Measurements from ENCODE around the gene SLC35F4. TPM values are rescaled to one million over a fixed set of nuclear protein-coding genes. Genes with fewer than 3 reads are reported as not detected.

Gene SLC35F4
- total and polyA plus RNA-seq, 12 donors: 0.22 TPM; not detected in 11

- WGBS, 4 donors: 53 to 66% (median 56%) methylated on average over 2 of the region's 2 CpGs
- DNase-seq: no peak
- intact Hi-C loops (cut with DNase I): no loop called here
- Histone ChIP-seq H3K36me3 (replicated peaks in 1 of 2) (no peaks in the 10 kb centered on the region), H3K4me3 (no peak overlapping the region), H3K4me1 (replicated peaks in 1 of 2) (no peaks in the 10 kb centered on the region), H3K27me3 (no peaks in the 10 kb centered on the region), H3K9me3 (replicated peaks in 1 of 3) (no peaks in the 10 kb centered on the region), H3K27ac (no peak overlapping the region)
- no peak for TF ChIP-seq POLR2A (IDR thresholded peaks at IDR 0.05)
- no peak for TF ChIP-seq CTCF (IDR thresholded peaks at IDR 0.05)
These were observed 233.2 kb downstream of the SLC35F4 start for GRCh38 chr14:57632649-57633048.

GRCh38 chr14:57617510-57617909 lies 248.4 kb downstream of the SLC35F4 start:
- Histone ChIP-seq H3K4me1 (replicated peaks in 1 of 2) (no peaks in the 10 kb centered on the region), H3K9me3 (replicated peaks in 1 of 3) (no peaks in the 10 kb centered on the region), H3K4me3 (no peak overlapping the region), H3K36me3 (replicated peaks in 1 of 2) (no peaks in the 10 kb centered on the region), H3K27ac (no peak overlapping the region), H3K27me3 (no peaks in the 10 kb centered on the region)
- no peak for TF ChIP-seq POLR2A (IDR thresholded peaks at IDR 0.05)
- no peak for DNase-seq
- 30 to 42% (median 34%) methylated on average over 1 of the region's 1 CpG for WGBS, 4 donors
- intact Hi-C loops (cut with DNase I): no loop called here

- TF ChIP-seq CTCF (IDR thresholded peaks at IDR 0.05) (no peak), POLR2A (IDR thresholded peaks at IDR 0.05) (no peak)
- Histone ChIP-seq H3K4me1 (replicated peaks in 1 of 2) (no peaks in the 10 kb centered on the region), H3K36me3 (replicated peaks in 1 of 2) (no peaks in the 10 kb centered on the region), H3K27ac (no peak overlapping the region), H3K9me3 (replicated peaks in 1 of 3) (no peaks in the 10 kb centered on the region), H3K27me3 (peaks cover 3% of the 10 kb centered on the region), H3K4me3 (no peak overlapping the region)
- WGBS, 4 donors: 66 to 87% (median 75%) methylated on average over 2 of the region's 2 CpGs
- intact Hi-C loops (cut with DNase I): no loop called here
- no peak for DNase-seq
These were observed 252.9 kb downstream of the SLC35F4 start for GRCh38 chr14:57612946-57613345.

DNA sequence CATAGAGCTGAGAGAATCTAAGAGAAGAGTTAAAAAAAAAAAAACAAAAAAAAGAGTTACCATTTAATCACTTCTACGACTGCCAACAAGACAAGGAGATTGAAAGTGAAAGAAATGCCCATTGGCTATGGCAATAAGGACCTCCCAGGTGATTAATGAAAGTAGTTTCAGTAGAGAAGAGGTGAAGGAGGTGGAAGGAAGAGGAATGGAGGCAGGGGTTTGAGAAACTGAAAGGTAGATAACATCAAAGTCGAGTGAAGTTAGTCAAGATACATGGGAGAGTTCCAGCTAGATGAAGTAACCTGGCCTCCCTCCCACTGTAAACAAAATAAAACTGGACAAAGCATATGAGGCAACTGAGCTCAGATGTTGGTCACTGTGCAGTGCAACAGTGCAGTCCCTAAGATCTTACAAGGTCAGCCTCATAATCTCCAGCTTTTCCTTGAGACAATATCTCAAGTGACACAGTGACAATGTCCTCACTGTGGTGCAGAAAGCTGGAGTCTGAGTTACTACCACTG lies 254.3 kb downstream of the SLC35F4 start:
- Histone ChIP-seq H3K27ac (no peak overlapping the region), H3K4me1 (replicated peaks in 1 of 2) (no peaks in the 10 kb centered on the region), H3K36me3 (replicated peaks in 1 of 2) (no peaks in the 10 kb centered on the region), H3K27me3 (peaks cover 3% of the 10 kb centered on the region), H3K9me3 (replicated peaks in 1 of 3) (no peaks in the 10 kb centered on the region), H3K4me3 (no peak overlapping the region)
- no peak for TF ChIP-seq CTCF (IDR thresholded peaks at IDR 0.05)
- TF ChIP-seq POLR2A (IDR thresholded peaks at IDR 0.05): no peak
- intact Hi-C loops (cut with DNase I): no loop called here
- 35 to 59% (median 50%) methylated on average over 2 of the region's 2 CpGs for WGBS, 4 donors
- DNase-seq: no peak

DNA sequence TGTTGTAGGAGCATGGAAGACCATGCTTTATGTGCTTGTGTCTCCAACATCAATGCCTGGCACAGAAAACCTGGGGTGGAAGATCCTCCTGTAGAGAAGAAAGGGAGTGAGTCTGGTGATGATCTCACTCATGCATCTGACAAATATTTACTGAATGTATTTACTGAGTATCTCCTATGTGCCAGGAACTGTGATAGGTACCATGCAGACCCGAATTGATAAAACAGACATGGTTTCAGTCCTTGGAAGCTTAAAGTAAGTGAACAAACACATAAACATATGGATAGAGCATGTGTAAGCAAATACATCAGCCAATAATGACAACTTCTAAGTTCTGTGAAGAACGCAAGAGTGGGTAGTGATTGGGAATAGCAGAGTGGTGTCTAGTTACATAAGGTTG lies 255.3 kb downstream of the SLC35F4 start:
- H3K27me3 ChIP-seq: peaks cover 3% of the 10 kb centered on the region
- DNase-seq: no peak
- no peak overlapping the region for H3K27ac ChIP-seq
- no peaks in the 10 kb centered on the region for H3K9me3 ChIP-seq (replicated peaks in 1 of 3)
- WGBS, 4 donors: 58 to 72% (median 66%) methylated on average over 2 of the region's 2 CpGs
- intact Hi-C loops (cut with DNase I): no loop called here
- no peaks in the 10 kb centered on the region for H3K4me1 ChIP-seq (replicated peaks in 1 of 2)
- no peaks in the 10 kb centered on the region for H3K36me3 ChIP-seq (replicated peaks in 1 of 2)
- TF ChIP-seq CTCF (IDR thresholded peaks at IDR 0.05) (no peak), POLR2A (IDR thresholded peaks at IDR 0.05) (no peak)
- H3K4me3 ChIP-seq: no peak overlapping the region

Data from adrenal gland (tissue), 12 donors.